IMR-90 (cell line): ENCODE results near the gene DCDC2B. TPM values are rescaled to one million over a fixed set of nuclear protein-coding genes. Genes with fewer than 3 reads are reported as not detected.

Experiments
- ATAC-seq: fragments of 200-7000 bp; cut with Tn5 transposase; 2 replicates; pipeline ENCODE4 v1.9.1; 2020; ENCODE audit warnings: low read depth, mild to moderate bottlenecking, moderate library complexity
- BruUV-seq: library from RNA; stranded (reverse); fragments of 400-500 nt; replicated peaks from 2 replicates; lab custom pipeline; 2021; lab: Mats Ljungman, UMichigan
- CTCF ChIA-PET: fragments of 300-600 bp; formaldehyde crosslinking; extraction: SDS; loops from one replicate; lab custom pipeline; 2021; ENCODE audit warnings: antibody characterized with exemption; lab: Yijun Ruan, JAX
- POLR2A ChIA-PET: fragments of 300-600 bp; sonication (Branson Sonifier 250); formaldehyde crosslinking; loops from one replicate; lab custom pipeline; 2022; ENCODE audit warnings: antibody characterized with exemption; ENCODE audit not compliant: unreplicated experiment; lab: Charles Lee
- DNase-seq: peaks from one replicate; pipeline ENCODE4 v3.0.0; 2013
- H2AFZ ChIP-seq: replicated peaks from 2 replicates; pipeline ENCODE3; 2013; ENCODE audit warnings: low read length, mild to moderate bottlenecking; ENCODE audit not compliant: poor library complexity
- H2AK5ac ChIP-seq: 2 replicates; pipeline ENCODE4 v1.6.1; 2013; ENCODE audit warnings: low read depth, low read length, inconsistent platforms
- H2AK9ac ChIP-seq: replicated peaks from 2 replicates; pipeline ENCODE3; 2013; ENCODE audit warnings: mild to moderate bottlenecking, low read depth, low read length, moderate library complexity; ENCODE audit not compliant: poor library complexity
- H2BK120ac ChIP-seq: 2 replicates; pipeline ENCODE4 v1.6.1; 2013; ENCODE audit warnings: low read depth, low read length, inconsistent platforms
- H2BK15ac ChIP-seq: 3 replicates; pipeline ENCODE4 v1.6.1; 2013; ENCODE audit warnings: low read depth, low read length, inconsistent platforms
- H2BK20ac ChIP-seq: 2 replicates; pipeline ENCODE4 v1.6.1; 2013; ENCODE audit warnings: low read depth, mild to moderate bottlenecking, inconsistent platforms, low read length, moderate library complexity
- H2BK5ac ChIP-seq: 2 replicates; pipeline ENCODE4 v1.6.1; 2013; ENCODE audit warnings: mild to moderate bottlenecking, low read depth, low read length, inconsistent platforms; ENCODE audit not compliant: poor library complexity, severe bottlenecking
- H3K14ac ChIP-seq: replicated peaks from 2 replicates; pipeline ENCODE4 v1.6.1; 2013; ENCODE audit warnings: low read depth, low read length, inconsistent platforms
- H3K18ac ChIP-seq: 2 replicates; pipeline ENCODE4 v1.6.1; 2013; ENCODE audit warnings: low read depth, low read length, control low read depth
- H3K23ac ChIP-seq: 2 replicates; pipeline ENCODE4 v1.6.1; 2013; ENCODE audit warnings: low read depth, low read length, inconsistent platforms
- H3K27ac ChIP-seq: 2 replicates; pipeline ENCODE4 v1.5.1; 2013; ENCODE audit warnings: mild to moderate bottlenecking, control low read depth, low read length; ENCODE audit not compliant: insufficient read depth
- H3K27me3 ChIP-seq: 2 replicates; pipeline ENCODE4 v1.6.1; 2013; ENCODE audit warnings: low read length; ENCODE audit not compliant: control insufficient read depth, insufficient read depth
- H3K36me3 ChIP-seq: 2 replicates; pipeline ENCODE4 v1.6.1; 2013; ENCODE audit warnings: low read length, mixed read lengths; ENCODE audit not compliant: control insufficient read depth, insufficient read depth
- H3K4ac ChIP-seq: 2 replicates; pipeline ENCODE4 v1.6.1; 2013; ENCODE audit warnings: low read depth, low read length, inconsistent platforms
- H3K4me1 ChIP-seq: 2 replicates; pipeline ENCODE4 v1.6.1; 2013; ENCODE audit warnings: low read length, mixed read lengths; ENCODE audit not compliant: control insufficient read depth, insufficient read depth
- H3K4me2 ChIP-seq: 2 replicates; pipeline ENCODE4 v1.6.1; 2013; ENCODE audit warnings: low read depth, mild to moderate bottlenecking, control low read depth, low read length, moderate library complexity
- H3K4me3 ChIP-seq: 2 replicates; pipeline ENCODE4 v1.5.1; 2013; ENCODE audit warnings: low read depth, mild to moderate bottlenecking, control low read depth, low read length, moderate library complexity; ENCODE audit not compliant: insufficient read depth
- H3K56ac ChIP-seq: 2 replicates; pipeline ENCODE4 v1.6.1; 2013; ENCODE audit warnings: low read length, inconsistent platforms; ENCODE audit not compliant: insufficient read depth; ENCODE audit errors: extremely low read depth
- H3K79me1 ChIP-seq, 2 experiments: 2 replicates each; pipeline ENCODE4 v1.6.1; 2013; ENCODE audit warnings: low read length in 2 of 2, inconsistent platforms in 1 of 2, low read depth in 1 of 2
- H3K9ac ChIP-seq: 2 replicates; pipeline ENCODE4 v1.6.1; 2013; ENCODE audit warnings: low read depth, low read length, control low read depth
- H3K9me1 ChIP-seq: 2 replicates; pipeline ENCODE4 v1.6.1; 2013; ENCODE audit warnings: low read length, inconsistent platforms; ENCODE audit not compliant: insufficient read depth
- H3K9me3 ChIP-seq: 2 replicates; pipeline ENCODE4 v1.6.1; 2013; ENCODE audit warnings: low read length; ENCODE audit not compliant: control insufficient read depth, insufficient read depth
- H4K20me1 ChIP-seq: 2 replicates; pipeline ENCODE4 v1.6.1; 2013; ENCODE audit warnings: low read length, inconsistent platforms; ENCODE audit not compliant: insufficient read depth
- H4K5ac ChIP-seq: 2 replicates; pipeline ENCODE4 v1.6.1; 2013; ENCODE audit warnings: mild to moderate bottlenecking, low read depth, low read length, control low read depth
- H4K8ac ChIP-seq, 2 experiments: 2 replicates each; pipeline ENCODE4 v1.6.1; 2013; ENCODE audit warnings: low read depth in 2 of 2, low read length in 2 of 2, control low read depth in 1 of 2, inconsistent platforms in 1 of 2
- H4K91ac ChIP-seq: 2 replicates; pipeline ENCODE4 v1.6.1; 2013; ENCODE audit warnings: low read depth, low read length, inconsistent platforms; ENCODE audit not compliant: insufficient read depth
- MXI1 ChIP-seq: IDR thresholded peaks from 2 replicates; pipeline ENCODE4 v1.6.1; 2012; ENCODE audit warnings: low read depth, mild to moderate bottlenecking, low read length, moderate library complexity, borderline replicate concordance
- RFX5 ChIP-seq: IDR thresholded peaks from 2 replicates; pipeline ENCODE4 v1.8.0; 2012; ENCODE audit warnings: low read depth, mild to moderate bottlenecking, low read length, moderate library complexity
- WGBS, 2 experiments: methylation state at CpG; one replicate each; pipeline versions ENCODE4 v1.1.5 to v1.1.7; 2013; ENCODE audit warnings: missing lambda C conversion rate in 2 of 2; ENCODE audit not compliant: insufficient read length in 1 of 2; ENCODE audit errors: extremely low coverage in 2 of 2; 5-methylcytosine and 5-hydroxymethylcytosine counted together
- dilution Hi-C: fragments of 300-500 bp; cut with HindIII; formaldehyde crosslinking; loops from one replicate; pipeline ENCODE4 v1.14.3; 2018; ENCODE audit warnings: low sequenced_read_pairs; ENCODE audit not compliant: unreplicated experiment
- in situ Hi-C: fragments of 300-500 bp; cut with MboI; formaldehyde crosslinking; loops from 3 replicates; pipeline ENCODE4 v1.14.3; 2019; ENCODE audit warnings: low sequenced_read_pairs, inconsistent platforms, mixed read lengths
- intact Hi-C: fragments of 100-400 bp; cut with micrococcal nuclease; formaldehyde crosslinking; loops from 2 replicates; pipeline ENCODE4 v1.10.0; 2022
- polyA plus RNA-seq, 3 experiments: library from polyadenylated mRNA; depleted of rRNA; stranded (reverse); fragments of >200 nt; gene quantifications; 2 replicates each; pipeline ENCODE4 v1.2.3, GENCODE V29; 2012; ENCODE audit warnings: low replicate concordance in 1 of 3
- total RNA-seq: library from RNA; depleted of rRNA; stranded (reverse); fragments of >200 nt; gene quantifications from 2 replicates; pipeline ENCODE4 v1.2.3, GENCODE V29; 2012

The DCDC2B gene
- total and polyA plus RNA-seq, 2 of the 4 experiments (the other 2 are of a cell fraction), result not detected

GRCh38 chr1:32216566-32216965 lies 7.7 kb downstream of the DCDC2B start:
- dilution Hi-C loops (no loop called here), intact Hi-C loops (no loop called here), in situ Hi-C loops (loop anchor here (10.0 kb wide), 1 partner anchor 108 kb away; no protein-coding TSS in a partner anchor)
- no peak overlapping the region for H2BK20ac ChIP-seq
- no peak overlapping the region for H4K5ac ChIP-seq
- H3K9me1 ChIP-seq, result peaks cover 9% of the 10 kb centered on the region
- DNase-seq, result no peak
- no peak overlapping the region for H3K14ac ChIP-seq
- H3K4me1 ChIP-seq, result peaks cover 9% of the 10 kb centered on the region
- no peak overlapping the region for H2AFZ ChIP-seq
- BruUV-seq, result no TSS peak
- no peaks in the 10 kb centered on the region; the same call in 1 of the 2 replicates for H4K20me1 ChIP-seq
- no peak overlapping the region for H3K4ac ChIP-seq
- no CpG with 5 or more reads among the region's 5 CpGs for WGBS, 2 experiments
- no peak overlapping the region for H4K8ac ChIP-seq
- no peaks in the 10 kb centered on the region for H3K9me3 ChIP-seq
- no peak overlapping the region for H3K9ac ChIP-seq
- H3K36me3 ChIP-seq, result peaks cover 35% of the 10 kb centered on the region
- TF ChIP-seq MXI1, result no peak
- no peak for TF ChIP-seq RFX5
- H3K27ac ChIP-seq, result no peak overlapping the region
- POLR2A ChIA-PET, result no interaction called here
- H3K79me1 ChIP-seq, result peaks cover 19 to 45% of the 10 kb centered on the region in 2 experiments
- H4K91ac ChIP-seq, result no peak overlapping the region
- H3K4me3 ChIP-seq, result no peak overlapping the region
- no peak overlapping the region for H2BK5ac ChIP-seq
- no peak overlapping the region for H2AK9ac ChIP-seq
- no peaks in the 10 kb centered on the region for H3K27me3 ChIP-seq
- H3K56ac ChIP-seq, result no peak overlapping the region
- H3K4me2 ChIP-seq, result no peak overlapping the region
- H2AK5ac ChIP-seq, result no peak overlapping the region
- no peak overlapping the region for H2BK15ac ChIP-seq
- no peak overlapping the region for H3K23ac ChIP-seq
- CTCF ChIA-PET, result interaction anchor here (0.8 to 1.5 kb wide), 3 partner anchors 11 to 178 kb away, joined by 4 to 5 read pairs (median 4); partner anchors contain the start of genes BSDC1 and IQCC
- H3K18ac ChIP-seq, result no peak overlapping the region
- no peak for ATAC-seq
- no peak overlapping the region for H2BK120ac ChIP-seq
